ENCODE measurements around the gene ACMSD.
"Not testable (repeated sequence)": the region's sequence is repeated elsewhere in the genome, so short reads cannot be mapped to it uniquely, and the experiment has no call there.

The ACMSD gene

DNA sequence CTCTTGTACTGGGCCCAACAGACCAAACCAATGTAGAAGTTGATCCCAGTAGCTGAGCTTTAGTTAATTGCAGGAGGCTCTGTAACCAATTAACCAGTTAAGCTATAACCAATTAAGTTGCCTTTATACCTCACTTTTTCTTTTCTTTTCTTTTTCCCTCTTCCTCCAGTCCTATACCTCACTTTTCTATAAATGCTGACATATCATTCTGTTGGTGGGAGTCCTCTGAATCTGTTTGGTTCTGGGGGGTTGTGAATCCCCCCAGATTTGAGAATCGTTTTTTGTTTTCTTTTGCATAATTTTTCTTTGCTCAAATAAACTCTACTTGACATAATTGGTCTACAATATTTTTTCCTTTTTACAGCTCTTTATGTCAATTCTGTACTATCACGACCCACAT, 38.1 kb upstream of the ACMSD start:
- CTCF ChIA-PET, result no interaction called here
- no peak overlapping the region for H3K27ac ChIP-seq (ENCODE audit: insufficient read depth in 1 of 2, low read depth in 1 of 2, low read length in 2 of 2, poor library complexity in 1 of 2, severe bottlenecking in 2 of 2)
- DNase-seq, result no peak
- no peaks in the 10 kb centered on the region for H3K4me1 ChIP-seq (ENCODE audit: control extremely low read depth in 1 of 4, control insufficient read depth in 4 of 4, insufficient read depth in 4 of 4, low read length in 3 of 4)
- no peak overlapping the region for H3K4me3 ChIP-seq (ENCODE audit: control insufficient read depth in 1 of 7, extremely low read depth in 1 of 7, insufficient read depth in 4 of 7, low read depth in 2 of 7, low read length in 6 of 7)
- peaks cover 0 to 4% (median 0%) of the 10 kb centered on the region in 5 experiments for H3K27me3 ChIP-seq (replicated peaks in 2 of 5; ENCODE audit: control insufficient read depth in 4 of 5, insufficient read depth in 5 of 5, low read length in 4 of 5)
- no CpG with 5 or more reads among the region's 2 CpGs for WGBS (ENCODE audit: insufficient coverage)
- H3K9me3 ChIP-seq (ENCODE audit: control extremely low read depth in 1 of 5, control insufficient read depth in 4 of 5, insufficient read depth in 2 of 5, low read depth in 1 of 5, low read length in 4 of 5), result peaks cover 0 to 14% (median 10%) of the 10 kb centered on the region in 5 experiments
- H3K36me3 ChIP-seq (ENCODE audit: control insufficient read depth in 4 of 4, insufficient read depth in 4 of 4, low read length in 3 of 4), result no peaks in the 10 kb centered on the region
- POLR2A ChIA-PET, result no interaction called here

DNA sequence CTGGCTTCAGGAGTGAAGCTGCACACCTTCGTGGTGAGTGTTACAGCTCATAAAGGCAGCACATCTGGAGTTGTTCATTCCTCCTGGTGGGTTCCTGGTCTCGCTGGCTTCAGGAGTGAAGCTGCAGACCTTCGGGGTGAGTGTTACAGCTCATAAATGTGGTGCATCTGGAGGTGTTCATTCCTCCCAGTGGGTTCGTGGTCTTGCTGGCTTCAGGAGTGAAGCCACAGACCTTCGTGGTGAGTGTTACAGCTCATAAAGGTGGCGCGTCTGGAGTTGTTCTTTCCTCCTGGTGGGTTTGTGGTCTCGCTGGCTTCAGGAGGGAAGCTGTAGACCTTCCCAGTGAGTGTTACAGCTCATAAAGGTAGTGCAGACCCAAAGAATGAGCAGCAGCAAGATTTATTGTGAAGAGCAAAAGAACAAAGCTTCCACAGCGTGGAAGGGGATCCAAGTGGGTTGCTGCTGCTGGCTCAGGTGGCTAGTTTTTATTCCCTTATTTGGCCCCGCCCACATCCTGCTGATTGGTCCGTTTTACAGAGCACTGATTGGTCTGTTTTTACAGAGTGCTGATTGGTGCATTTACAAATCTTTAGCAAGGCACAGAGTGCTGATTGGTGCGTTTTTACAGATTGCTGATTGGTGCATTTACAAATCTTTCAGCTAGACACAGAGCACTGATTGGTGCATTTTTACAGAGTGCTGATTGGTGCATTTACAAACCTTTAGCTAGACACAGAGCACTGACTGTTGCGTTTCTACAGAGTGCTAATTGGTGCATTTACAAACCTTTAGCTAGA, 34.6 kb upstream of the ACMSD start:
- H3K27me3 ChIP-seq (replicated peaks in 2 of 5; ENCODE audit: control insufficient read depth in 4 of 5, insufficient read depth in 5 of 5, low read length in 4 of 5); H3K4me3 ChIP-seq (ENCODE audit: control insufficient read depth in 1 of 7, extremely low read depth in 1 of 7, insufficient read depth in 4 of 7, low read depth in 2 of 7, low read length in 6 of 7); H3K27ac ChIP-seq (ENCODE audit: insufficient read depth in 1 of 2, low read depth in 1 of 2, low read length in 2 of 2, poor library complexity in 1 of 2, severe bottlenecking in 2 of 2); H3K36me3 ChIP-seq (ENCODE audit: control insufficient read depth in 4 of 4, insufficient read depth in 4 of 4, low read length in 3 of 4); H3K4me1 ChIP-seq (ENCODE audit: control extremely low read depth in 1 of 4, control insufficient read depth in 4 of 4, insufficient read depth in 4 of 4, low read length in 3 of 4); CTCF ChIA-PET: not testable (repeated sequence)
- POLR2A ChIA-PET, result interaction anchor here (0.6 kb wide), 1 partner anchor 165 kb away, joined by 3 read pairs; no protein-coding TSS in a partner anchor
- peak in 2 of 3 donors; percentile 13 to 15 for DNase-seq
- peaks cover 0 to 14% (median 11%) of the 10 kb centered on the region in 5 experiments for H3K9me3 ChIP-seq (ENCODE audit: control extremely low read depth in 1 of 5, control insufficient read depth in 4 of 5, insufficient read depth in 2 of 5, low read depth in 1 of 5, low read length in 4 of 5)
- 73% methylated on average over 11 of the region's 13 CpGs for WGBS (ENCODE audit: insufficient coverage)

GRCh38 chr2:134815741-134816140, 22.7 kb upstream of the ACMSD start:
- no peak overlapping the region for H3K27ac ChIP-seq (ENCODE audit: insufficient read depth in 1 of 2, low read depth in 1 of 2, low read length in 2 of 2, poor library complexity in 1 of 2, severe bottlenecking in 2 of 2)
- peaks cover 0 to 10% (median 2%) of the 10 kb centered on the region in 5 experiments for H3K9me3 ChIP-seq (ENCODE audit: control extremely low read depth in 1 of 5, control insufficient read depth in 4 of 5, insufficient read depth in 2 of 5, low read depth in 1 of 5, low read length in 4 of 5)
- POLR2A ChIA-PET, result no interaction called here
- H3K4me3 ChIP-seq (ENCODE audit: control insufficient read depth in 1 of 7, extremely low read depth in 1 of 7, insufficient read depth in 4 of 7, low read depth in 2 of 7, low read length in 6 of 7), result no peak overlapping the region
- CTCF ChIA-PET, result interaction anchor here (0.7 to 1.6 kb wide), 2 partner anchors 29 to 30 kb away, joined by 3 read pairs; no protein-coding TSS in a partner anchor
- H3K4me1 ChIP-seq (ENCODE audit: control extremely low read depth in 1 of 4, control insufficient read depth in 4 of 4, insufficient read depth in 4 of 4, low read length in 3 of 4), result no peaks in the 10 kb centered on the region
- peaks cover 0 to 6% (median 0%) of the 10 kb centered on the region in 5 experiments for H3K27me3 ChIP-seq (replicated peaks in 2 of 5; ENCODE audit: control insufficient read depth in 4 of 5, insufficient read depth in 5 of 5, low read length in 4 of 5)
- H3K36me3 ChIP-seq (ENCODE audit: control insufficient read depth in 4 of 4, insufficient read depth in 4 of 4, low read length in 3 of 4), result no peaks in the 10 kb centered on the region
- 100% methylated on average over 1 of the region's 1 CpG for WGBS (ENCODE audit: insufficient coverage)
- DNase-seq, result no peak

DNA sequence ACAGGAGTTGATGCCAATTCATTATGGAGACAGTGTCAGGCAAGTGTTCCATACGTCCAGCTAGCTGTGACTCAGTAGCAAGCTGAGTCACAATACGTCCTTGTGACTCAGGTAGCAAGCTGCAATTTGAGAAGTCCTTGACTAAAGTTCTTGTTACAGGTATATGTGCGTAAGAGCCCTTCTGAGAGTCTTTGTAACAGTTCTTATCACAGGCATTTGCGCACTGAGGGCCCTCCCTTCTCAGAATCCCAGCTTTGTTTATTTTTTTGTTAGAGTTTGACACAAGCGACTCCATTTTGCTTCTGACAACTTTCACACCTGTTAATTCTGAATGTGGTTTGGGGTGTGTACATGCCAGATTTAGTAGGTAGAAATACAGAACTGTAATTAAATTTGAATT, 20.1 kb upstream of the ACMSD start:
- CTCF ChIA-PET, result interaction anchor here (0.6 kb wide), 1 partner anchor 62 kb away, joined by 3 read pairs; no protein-coding TSS in a partner anchor
- WGBS (ENCODE audit: insufficient coverage), result 98% methylated on average over 4 of the region's 5 CpGs
- Histone ChIP-seq H3K4me3 (ENCODE audit: control insufficient read depth in 1 of 7, extremely low read depth in 1 of 7, insufficient read depth in 4 of 7, low read depth in 2 of 7, low read length in 6 of 7) (no peak overlapping the region), H3K27ac (ENCODE audit: insufficient read depth in 1 of 2, low read depth in 1 of 2, low read length in 2 of 2, poor library complexity in 1 of 2, severe bottlenecking in 2 of 2) (no peak overlapping the region), H3K9me3 (ENCODE audit: control extremely low read depth in 1 of 5, control insufficient read depth in 4 of 5, insufficient read depth in 2 of 5, low read depth in 1 of 5, low read length in 4 of 5) (no peaks in the 10 kb centered on the region), H3K36me3 (ENCODE audit: control insufficient read depth in 4 of 4, insufficient read depth in 4 of 4, low read length in 3 of 4) (no peaks in the 10 kb centered on the region), H3K4me1 (ENCODE audit: control extremely low read depth in 1 of 4, control insufficient read depth in 4 of 4, insufficient read depth in 4 of 4, low read length in 3 of 4) (no peaks in the 10 kb centered on the region), H3K27me3 (replicated peaks in 2 of 5; ENCODE audit: control insufficient read depth in 4 of 5, insufficient read depth in 5 of 5, low read length in 4 of 5) (peaks cover 0 to 3% (median 0%) of the 10 kb centered on the region in 5 experiments)
- no peak for DNase-seq
- POLR2A ChIA-PET, result no interaction called here

DNA sequence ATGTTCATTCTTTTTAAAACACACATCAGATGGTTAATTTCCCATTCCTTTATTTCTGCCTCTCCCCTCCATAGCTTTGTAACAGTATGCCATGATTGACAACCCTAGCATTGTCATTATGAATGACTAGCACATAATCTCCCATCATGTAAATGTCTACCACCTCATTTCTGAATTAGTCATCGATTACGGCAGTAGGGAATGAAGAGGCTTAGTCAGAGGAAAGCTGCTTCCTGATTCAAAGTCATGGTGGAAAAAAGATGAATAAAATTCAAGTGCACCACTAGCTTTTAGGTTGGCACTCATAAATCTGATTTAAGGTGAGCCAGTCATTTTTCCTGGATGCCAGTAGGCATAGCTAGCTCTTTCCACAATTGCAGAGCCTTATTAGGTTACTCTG, 19.1 kb upstream of the ACMSD start:
- H3K36me3 ChIP-seq (ENCODE audit: control insufficient read depth in 4 of 4, insufficient read depth in 4 of 4, low read length in 3 of 4), result no peaks in the 10 kb centered on the region
- no peak overlapping the region for H3K27ac ChIP-seq (ENCODE audit: insufficient read depth in 1 of 2, low read depth in 1 of 2, low read length in 2 of 2, poor library complexity in 1 of 2, severe bottlenecking in 2 of 2)
- H3K4me3 ChIP-seq (ENCODE audit: control insufficient read depth in 1 of 7, extremely low read depth in 1 of 7, insufficient read depth in 4 of 7, low read depth in 2 of 7, low read length in 6 of 7), result no peak overlapping the region
- CTCF ChIA-PET, result no interaction called here
- POLR2A ChIA-PET, result no interaction called here
- no peaks in the 10 kb centered on the region for H3K9me3 ChIP-seq (ENCODE audit: control extremely low read depth in 1 of 5, control insufficient read depth in 4 of 5, insufficient read depth in 2 of 5, low read depth in 1 of 5, low read length in 4 of 5)
- H3K4me1 ChIP-seq (ENCODE audit: control extremely low read depth in 1 of 4, control insufficient read depth in 4 of 4, insufficient read depth in 4 of 4, low read length in 3 of 4), result no peaks in the 10 kb centered on the region
- DNase-seq, result no peak
- peaks cover 0 to 1% (median 0%) of the 10 kb centered on the region in 5 experiments for H3K27me3 ChIP-seq (replicated peaks in 2 of 5; ENCODE audit: control insufficient read depth in 4 of 5, insufficient read depth in 5 of 5, low read length in 4 of 5)
- WGBS (ENCODE audit: insufficient coverage), result 83% methylated on average over 2 of the region's 2 CpGs

DNA sequence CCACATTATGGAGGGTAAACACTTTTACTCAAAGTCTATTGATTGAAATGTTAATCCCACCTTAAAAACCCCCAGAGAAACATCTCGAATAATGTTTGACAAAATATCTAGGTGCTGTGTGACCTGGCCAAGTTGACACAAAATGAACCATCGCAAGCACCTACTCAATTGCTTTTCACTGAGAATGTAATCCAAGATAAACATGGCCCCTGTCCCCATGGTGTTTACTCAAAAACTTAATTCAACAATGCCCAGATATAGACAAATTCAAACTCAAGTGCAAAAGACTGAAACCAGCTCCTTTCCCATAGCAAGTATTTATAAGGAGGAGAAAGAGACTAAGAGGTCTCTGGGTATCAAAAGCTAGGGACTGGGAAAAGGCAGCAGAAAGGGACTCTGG, 15.0 kb upstream of the ACMSD start:
- H3K9me3 ChIP-seq (ENCODE audit: control extremely low read depth in 1 of 5, control insufficient read depth in 4 of 5, insufficient read depth in 2 of 5, low read depth in 1 of 5, low read length in 4 of 5), result no peaks in the 10 kb centered on the region
- H3K27me3 ChIP-seq (replicated peaks in 2 of 5; ENCODE audit: control insufficient read depth in 4 of 5, insufficient read depth in 5 of 5, low read length in 4 of 5), result no peaks in the 10 kb centered on the region
- no peak overlapping the region for H3K4me3 ChIP-seq (ENCODE audit: control insufficient read depth in 1 of 7, extremely low read depth in 1 of 7, insufficient read depth in 4 of 7, low read depth in 2 of 7, low read length in 6 of 7)
- POLR2A ChIA-PET, result no interaction called here
- WGBS (ENCODE audit: insufficient coverage), result 100% methylated on average over 2 of the region's 2 CpGs
- DNase-seq, result no peak
- H3K36me3 ChIP-seq (ENCODE audit: control insufficient read depth in 4 of 4, insufficient read depth in 4 of 4, low read length in 3 of 4), result no peaks in the 10 kb centered on the region
- no peaks in the 10 kb centered on the region for H3K4me1 ChIP-seq (ENCODE audit: control extremely low read depth in 1 of 4, control insufficient read depth in 4 of 4, insufficient read depth in 4 of 4, low read length in 3 of 4)
- H3K27ac ChIP-seq (ENCODE audit: insufficient read depth in 1 of 2, low read depth in 1 of 2, low read length in 2 of 2, poor library complexity in 1 of 2, severe bottlenecking in 2 of 2), result no peak overlapping the region
- CTCF ChIA-PET, result no interaction called here

DNA sequence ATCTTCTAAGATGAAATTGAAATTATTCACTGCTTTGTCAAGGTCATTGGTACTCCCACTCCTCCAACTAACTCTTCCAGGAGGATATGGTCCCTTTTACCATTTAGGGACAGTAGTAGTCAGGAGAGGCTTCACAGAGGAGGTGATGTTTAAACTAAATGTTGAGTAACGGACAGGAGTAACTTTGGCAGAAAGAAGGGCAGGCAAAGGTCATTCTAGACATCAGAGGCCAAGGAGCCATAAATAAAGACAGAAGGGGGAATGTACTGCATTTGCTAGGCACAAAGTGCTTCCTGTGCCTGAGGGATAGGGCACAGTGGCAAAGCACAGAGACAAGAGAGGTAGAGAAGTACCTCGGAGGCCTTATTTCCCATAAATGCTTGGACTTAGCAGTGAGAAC, 14.6 kb upstream of the ACMSD start:
- ChIA-PET CTCF (no interaction called here), POLR2A (no interaction called here)
- no peaks in the 10 kb centered on the region for H3K4me1 ChIP-seq (ENCODE audit: control extremely low read depth in 1 of 4, control insufficient read depth in 4 of 4, insufficient read depth in 4 of 4, low read length in 3 of 4)
- 100% methylated on average over 2 of the region's 2 CpGs for WGBS (ENCODE audit: insufficient coverage)
- H3K9me3 ChIP-seq (ENCODE audit: control extremely low read depth in 1 of 5, control insufficient read depth in 4 of 5, insufficient read depth in 2 of 5, low read depth in 1 of 5, low read length in 4 of 5), result no peaks in the 10 kb centered on the region
- H3K4me3 ChIP-seq (ENCODE audit: control insufficient read depth in 1 of 7, extremely low read depth in 1 of 7, insufficient read depth in 4 of 7, low read depth in 2 of 7, low read length in 6 of 7), result no peak overlapping the region
- H3K27me3 ChIP-seq (replicated peaks in 2 of 5; ENCODE audit: control insufficient read depth in 4 of 5, insufficient read depth in 5 of 5, low read length in 4 of 5), result no peaks in the 10 kb centered on the region
- no peak overlapping the region for H3K27ac ChIP-seq (ENCODE audit: insufficient read depth in 1 of 2, low read depth in 1 of 2, low read length in 2 of 2, poor library complexity in 1 of 2, severe bottlenecking in 2 of 2)
- DNase-seq, result no peak
- no peaks in the 10 kb centered on the region for H3K36me3 ChIP-seq (ENCODE audit: control insufficient read depth in 4 of 4, insufficient read depth in 4 of 4, low read length in 3 of 4)

All from common myeloid progenitor, CD34-positive (primary cell).